Hindlimb muscle (tissue), 1 donor: Measurements from ENCODE around the gene SLC9A4. TPM values are rescaled to one million over a fixed set of nuclear protein-coding genes. Genes with fewer than 3 reads are reported as not detected.

ENCODE experiments used
- DNase-seq: peaks from one replicate; pipeline ENCODE4 v3.0.0-alpha.2; 2013
- polyA plus RNA-seq: library from polyadenylated mRNA; unstranded; fragments of 120-200 nt; gene quantifications from one replicate; pipeline ENCODE4 v1.2.1, GENCODE V29; 2013; ENCODE audit not compliant: insufficient read length

Gene SLC9A4
- polyA plus RNA-seq: not detected

GRCh38 chr2:102473020-102473419 lies at the start of gene SLC9A4:
Gene SLC9A4, plus strand, starts transcription at chr2:102473226. Its CDS starts 534 bp downstream, at chr2:102473760.
- DNase-seq: peak; percentile 37

- no peak for DNase-seq
Measured at GRCh38 chr2:102423368-102423767, 49.7 kb upstream of the SLC9A4 start.

- no peak for DNase-seq
Measured at GRCh38 chr2:102424754-102425153, 48.3 kb upstream of the SLC9A4 start.

- no peak for DNase-seq
Measured at GRCh38 chr2:102425441-102426132, 47.4 kb upstream of the SLC9A4 start.

GRCh38 chr2:102427249-102427648 lies 45.8 kb upstream of the SLC9A4 start:
- no peak for DNase-seq

- no peak for DNase-seq
Measured at GRCh38 chr2:102428573-102428972, 44.5 kb upstream of the SLC9A4 start.

- DNase-seq: no peak
Measured at GRCh38 chr2:102432386-102432785, 40.6 kb upstream of the SLC9A4 start.

GRCh38 chr2:102433973-102434654 lies 38.9 kb upstream of the SLC9A4 start:
- DNase-seq: no peak

GRCh38 chr2:102434655-102435381 lies 38.2 kb upstream of the SLC9A4 start:
- DNase-seq: no peak

GRCh38 chr2:102435741-102436140 lies 37.3 kb upstream of the SLC9A4 start:
- DNase-seq: no peak

- DNase-seq: peak; percentile 11
Measured at GRCh38 chr2:102436323-102436722, 36.7 kb upstream of the SLC9A4 start.

- DNase-seq: no peak
Measured at GRCh38 chr2:102437122-102437521, 35.9 kb upstream of the SLC9A4 start.

GRCh38 chr2:102438111-102438510 lies 34.9 kb upstream of the SLC9A4 start:
- DNase-seq: no peak

GRCh38 chr2:102438578-102438977 lies 34.4 kb upstream of the SLC9A4 start:
- DNase-seq: no peak

GRCh38 chr2:102439065-102439695 lies 33.8 kb upstream of the SLC9A4 start:
- no peak for DNase-seq

GRCh38 chr2:102442967-102443828 lies 29.8 kb upstream of the SLC9A4 start:
- peak; percentile 11 for DNase-seq

- no peak for DNase-seq
Measured at GRCh38 chr2:102444233-102444632, 28.8 kb upstream of the SLC9A4 start.

GRCh38 chr2:102446936-102447335 lies 26.1 kb upstream of the SLC9A4 start:
- DNase-seq: no peak

GRCh38 chr2:102449370-102449974 lies 23.6 kb upstream of the SLC9A4 start:
- peak; percentile 30 for DNase-seq

- DNase-seq: no peak
Measured at GRCh38 chr2:102451968-102452367, 21.1 kb upstream of the SLC9A4 start.

GRCh38 chr2:102453501-102453900 lies 19.5 kb upstream of the SLC9A4 start:
- DNase-seq: no peak
